ENCODE results near the gene C10orf90.

Gene C10orf90

DNA sequence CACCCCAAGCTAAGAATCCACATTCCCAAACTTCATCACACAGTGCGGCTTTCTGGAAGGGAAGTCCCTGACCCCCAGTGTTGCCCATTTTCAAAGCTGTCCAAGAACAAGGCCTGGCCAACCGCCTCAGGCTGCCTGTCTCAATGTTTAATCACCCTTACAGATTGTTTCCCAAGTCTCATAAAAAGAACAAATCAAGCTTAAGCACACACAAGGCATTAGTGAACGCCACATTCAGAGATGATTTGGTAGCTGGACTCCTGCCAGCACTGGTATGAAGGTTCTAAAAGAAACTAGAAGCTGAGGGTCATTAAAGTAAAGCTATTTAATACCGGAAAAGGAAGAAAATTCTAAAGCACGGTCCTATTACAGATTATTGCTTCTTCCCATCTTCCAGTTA, 35.6 kb downstream of the C10orf90 start:
- CTCF ChIA-PET = no interaction called here
- POLR2A ChIA-PET = no interaction called here
- no peak for TF ChIP-seq ARNT (IDR thresholded peaks at IDR 0.05)
- TF ChIP-seq FOXA1 (IDR thresholded peaks at IDR 0.05) = no peak
- no peak for DNase-seq (ENCODE audit: extremely low spot score)

DNA sequence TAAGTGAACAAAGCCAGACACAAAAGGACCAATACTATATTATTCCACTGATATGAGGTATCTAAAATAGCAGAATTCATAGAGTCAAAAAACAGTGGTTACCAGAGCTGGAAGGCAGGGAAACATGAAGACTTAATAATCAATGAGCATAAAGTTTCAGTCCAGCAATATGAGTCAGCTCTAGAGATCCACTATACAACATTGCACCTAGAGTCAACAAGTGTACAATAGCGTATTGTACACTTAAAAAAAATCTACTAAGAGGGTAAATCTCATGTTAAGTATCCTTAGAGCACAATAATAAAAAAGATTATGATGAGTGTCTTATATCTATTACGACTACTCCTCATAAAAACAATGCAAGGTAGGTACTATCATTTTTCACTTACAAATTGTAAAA, 36.1 kb downstream of the C10orf90 start:
- POLR2A ChIA-PET = no interaction called here
- no peak for DNase-seq (ENCODE audit: extremely low spot score)
- CTCF ChIA-PET = no interaction called here
- TF ChIP-seq ZNF384 (IDR thresholded peaks at IDR 0.05) = no peak
- no peak for TF ChIP-seq TARDBP (IDR thresholded peaks at IDR 0.05)
- TF ChIP-seq, protein P1, sequence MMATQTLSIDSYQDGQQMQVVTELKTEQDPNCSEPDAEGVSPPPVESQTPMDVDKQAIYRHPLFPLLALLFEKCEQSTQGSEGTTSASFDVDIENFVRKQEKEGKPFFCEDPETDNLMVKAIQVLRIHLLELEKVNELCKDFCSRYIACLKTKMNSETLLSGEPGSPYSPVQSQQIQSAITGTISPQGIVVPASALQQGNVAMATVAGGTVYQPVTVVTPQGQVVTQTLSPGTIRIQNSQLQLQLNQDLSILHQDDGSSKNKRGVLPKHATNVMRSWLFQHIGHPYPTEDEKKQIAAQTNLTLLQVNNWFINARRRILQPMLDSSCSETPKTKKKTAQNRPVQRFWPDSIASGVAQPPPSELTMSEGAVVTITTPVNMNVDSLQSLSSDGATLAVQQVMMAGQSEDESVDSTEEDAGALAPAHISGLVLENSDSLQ (IDR thresholded peaks at IDR 0.05) = no peak
- no peak for TF ChIP-seq LEF1 (IDR thresholded peaks at IDR 0.05; ENCODE audit: borderline replicate concordance)
- TF ChIP-seq SP1 (IDR thresholded peaks at IDR 0.05) = no peak
- no peak for TF ChIP-seq NFRKB (IDR thresholded peaks at IDR 0.05)
- no peak for TF ChIP-seq FOXM1 (IDR thresholded peaks at IDR 0.05; ENCODE audit: borderline replicate concordance)
- no peak for TF ChIP-seq FOXA1 (IDR thresholded peaks at IDR 0.05)
- TF ChIP-seq SUZ12 (IDR thresholded peaks at IDR 0.05) = no peak
- no peak for TF ChIP-seq BHLHE40 (IDR thresholded peaks at IDR 0.05; ENCODE audit: borderline replicate concordance)
- TF ChIP-seq ELF4 (IDR thresholded peaks at IDR 0.05) = no peak
- TF ChIP-seq HDGF (IDR thresholded peaks at IDR 0.05; ENCODE audit: borderline replicate concordance) = no peak
- TF ChIP-seq L3MBTL2 (conservative IDR thresholded peaks at IDR 0.05) = no peak

DNA sequence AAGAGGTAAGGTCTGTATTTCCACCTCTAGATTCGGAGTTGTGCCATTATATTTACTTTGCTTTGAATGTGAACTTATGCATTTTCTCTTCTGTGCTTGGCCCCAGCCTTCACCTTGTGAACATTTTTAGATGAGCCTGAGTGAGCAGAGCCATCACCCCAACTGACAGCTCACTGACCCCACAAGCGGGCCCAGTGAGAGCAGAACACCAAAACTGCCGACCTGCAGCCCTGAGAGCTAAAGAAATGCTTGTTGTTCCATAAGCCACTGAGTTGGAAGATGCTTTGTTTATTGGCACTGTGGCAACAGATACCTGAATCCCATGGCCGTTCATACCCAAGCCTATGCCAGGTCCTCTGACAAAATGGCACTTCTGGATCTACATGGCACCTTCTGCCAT, 37.8 kb downstream of the C10orf90 start:
- no peak for TF ChIP-seq ZNF384 (IDR thresholded peaks at IDR 0.05)
- no peak for TF ChIP-seq SP1 (IDR thresholded peaks at IDR 0.05)
- no peak for TF ChIP-seq NFRKB (IDR thresholded peaks at IDR 0.05)
- TF ChIP-seq BHLHE40 (IDR thresholded peaks at IDR 0.05; ENCODE audit: borderline replicate concordance) = no peak
- no peak for TF ChIP-seq FOXK2 (IDR thresholded peaks at IDR 0.05)
- no peak for TF ChIP-seq ARNT (IDR thresholded peaks at IDR 0.05)
- no peak for TF ChIP-seq L3MBTL2 (conservative IDR thresholded peaks at IDR 0.05)
- TF ChIP-seq LEF1 (IDR thresholded peaks at IDR 0.05; ENCODE audit: borderline replicate concordance) = no peak
- no peak for TF ChIP-seq HDGF (IDR thresholded peaks at IDR 0.05; ENCODE audit: borderline replicate concordance)
- ChIA-PET POLR2A (no interaction called here), CTCF (no interaction called here)
- DNase-seq (ENCODE audit: extremely low spot score) = no peak

DNA sequence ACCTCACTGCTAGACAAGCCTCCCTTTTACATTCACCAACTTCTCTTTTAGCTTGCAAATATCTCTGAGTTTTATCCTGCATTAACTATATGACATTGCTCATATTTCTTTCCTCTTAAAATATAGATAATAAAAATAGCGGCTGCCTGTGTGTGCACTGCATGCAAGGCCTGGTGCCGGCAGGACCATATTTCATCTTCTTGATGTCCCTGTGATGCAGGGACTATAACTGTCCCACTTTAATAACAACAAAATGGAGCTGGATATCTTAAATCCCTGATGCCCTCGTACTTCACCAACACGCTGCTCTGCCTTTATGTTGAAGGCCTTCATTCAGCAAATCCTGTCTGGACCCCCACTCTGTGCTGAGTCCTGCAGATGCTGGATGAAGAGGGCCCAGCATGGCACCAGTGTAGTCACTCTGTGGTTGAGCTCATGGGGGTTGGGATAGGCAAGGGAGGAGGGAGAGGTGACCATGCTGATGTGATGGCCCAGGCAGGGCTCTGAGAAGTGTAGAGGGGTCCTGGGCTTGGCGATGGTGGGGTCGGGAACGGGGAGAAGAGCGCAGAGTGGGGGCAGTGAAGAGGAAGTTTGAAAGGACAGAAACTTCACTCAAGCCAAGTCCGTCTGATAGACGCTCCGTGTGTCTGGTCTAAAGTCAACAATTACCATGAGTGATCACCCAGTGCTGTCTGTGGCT, 40.4 kb downstream of the C10orf90 start:
- TF ChIP-seq SP1 (IDR thresholded peaks at IDR 0.05) (no peak), ARNT (IDR thresholded peaks at IDR 0.05) (no peak), HDGF (IDR thresholded peaks at IDR 0.05; ENCODE audit: borderline replicate concordance) (no peak), CTBP1 (IDR thresholded peaks at IDR 0.05; ENCODE audit: borderline replicate concordance) (no peak), FOXM1 (IDR thresholded peaks at IDR 0.05; ENCODE audit: borderline replicate concordance) (no peak), L3MBTL2 (conservative IDR thresholded peaks at IDR 0.05) (no peak), ZNF384 (IDR thresholded peaks at IDR 0.05) (no peak), BHLHE40 (IDR thresholded peaks at IDR 0.05; ENCODE audit: borderline replicate concordance) (no peak), TARDBP (IDR thresholded peaks at IDR 0.05) (no peak), SUZ12 (IDR thresholded peaks at IDR 0.05) (no peak), FOXK2 (IDR thresholded peaks at IDR 0.05) (no peak), FOXA1 (IDR thresholded peaks at IDR 0.05) (no peak), LEF1 (IDR thresholded peaks at IDR 0.05; ENCODE audit: borderline replicate concordance) (no peak), NFRKB (IDR thresholded peaks at IDR 0.05) (no peak)
- TF ChIP-seq, protein P1 (IDR thresholded peaks at IDR 0.05) = no peak
- CTCF ChIA-PET = no interaction called here
- no peak for DNase-seq (ENCODE audit: extremely low spot score)
- POLR2A ChIA-PET = no interaction called here

DNA sequence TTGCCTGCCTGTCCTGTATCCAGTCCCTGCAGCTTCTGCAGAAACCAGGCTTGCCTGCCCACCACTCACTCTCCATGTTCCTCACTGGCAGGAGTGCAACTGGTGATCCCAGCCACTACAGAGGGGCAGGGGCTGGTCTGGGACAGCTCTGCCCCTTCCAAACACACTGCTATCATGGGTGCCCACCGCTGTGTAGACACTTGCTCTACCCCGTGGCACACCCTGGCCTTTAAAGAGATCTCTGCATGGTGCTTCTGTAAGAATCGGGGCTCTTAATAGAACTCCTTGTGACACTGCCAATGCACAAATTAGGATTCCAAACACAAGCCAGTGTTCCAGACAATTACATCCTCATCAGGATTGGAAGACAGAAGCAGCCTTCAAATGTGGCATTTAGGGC, 41.7 kb downstream of the C10orf90 start:
- CTCF ChIA-PET = no interaction called here
- POLR2A ChIA-PET = no interaction called here
- TF ChIP-seq FOXA1 (IDR thresholded peaks at IDR 0.05) = no peak
- no peak for TF ChIP-seq SUZ12 (IDR thresholded peaks at IDR 0.05)
- no peak for TF ChIP-seq CTBP1 (IDR thresholded peaks at IDR 0.05; ENCODE audit: borderline replicate concordance)
- no peak for TF ChIP-seq ZNF384 (IDR thresholded peaks at IDR 0.05)
- TF ChIP-seq NFRKB (IDR thresholded peaks at IDR 0.05) = no peak
- no peak for DNase-seq (ENCODE audit: extremely low spot score)

DNA sequence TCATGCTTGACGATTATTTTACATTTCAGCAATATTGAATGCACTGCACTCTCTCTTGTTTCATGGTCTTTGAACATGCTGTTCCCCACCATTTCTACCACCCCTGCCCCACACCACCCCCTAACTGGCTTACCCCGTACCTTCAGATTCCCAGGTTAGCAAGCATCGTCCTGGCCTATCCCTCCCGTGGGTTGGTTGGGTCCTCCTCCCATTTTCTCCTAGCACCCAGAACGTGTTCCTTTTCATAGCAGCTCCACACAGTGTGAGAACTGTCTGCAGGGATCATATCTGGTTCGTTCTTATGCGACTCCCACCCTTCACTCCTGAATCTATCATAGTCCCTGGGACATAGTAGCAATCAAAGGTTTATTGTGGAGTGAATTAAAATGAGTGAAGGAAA, 48.6 kb downstream of the C10orf90 start:
- DNase-seq (ENCODE audit: extremely low spot score) = no peak
- CTCF ChIA-PET = no interaction called here
- POLR2A ChIA-PET = no interaction called here
- TF ChIP-seq, protein P1 (IDR thresholded peaks at IDR 0.05) = no peak
- TF ChIP-seq FOXM1 (IDR thresholded peaks at IDR 0.05; ENCODE audit: borderline replicate concordance) = no peak
- TF ChIP-seq NFRKB (IDR thresholded peaks at IDR 0.05) = no peak

DNA sequence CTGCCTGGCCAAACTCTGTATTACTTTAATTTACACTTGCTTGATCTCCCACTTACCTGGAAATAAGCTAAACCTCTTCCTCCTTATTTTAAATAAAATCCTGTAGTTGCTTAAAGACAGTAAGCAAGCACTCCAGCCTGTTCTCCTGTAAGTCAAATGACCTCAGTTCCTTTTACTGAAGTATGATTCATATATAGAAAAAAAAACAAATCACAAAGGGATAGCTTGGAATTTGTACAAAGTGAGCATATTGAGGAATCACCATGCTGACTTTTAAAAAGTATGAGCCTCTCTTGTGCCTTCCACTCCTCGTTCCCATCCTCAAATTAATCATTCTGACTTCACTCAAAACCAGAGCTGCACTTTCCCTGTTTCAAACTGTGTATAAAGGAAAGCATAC, 52.0 kb downstream of the C10orf90 start:
- ChIA-PET CTCF (no interaction called here), POLR2A (no interaction called here)
- DNase-seq (ENCODE audit: extremely low spot score) = no peak
- TF ChIP-seq HDGF (IDR thresholded peaks at IDR 0.05; ENCODE audit: borderline replicate concordance) (no peak), CTBP1 (IDR thresholded peaks at IDR 0.05; ENCODE audit: borderline replicate concordance) (no peak), TARDBP (IDR thresholded peaks at IDR 0.05) (no peak), BHLHE40 (IDR thresholded peaks at IDR 0.05; ENCODE audit: borderline replicate concordance) (no peak), ARNT (IDR thresholded peaks at IDR 0.05) (no peak), SUZ12 (IDR thresholded peaks at IDR 0.05) (no peak), ELF4 (IDR thresholded peaks at IDR 0.05) (no peak), LEF1 (IDR thresholded peaks at IDR 0.05; ENCODE audit: borderline replicate concordance) (no peak), FOXA1 (IDR thresholded peaks at IDR 0.05) (no peak), SP1 (IDR thresholded peaks at IDR 0.05) (no peak), NFRKB (IDR thresholded peaks at IDR 0.05) (no peak), FOXM1 (IDR thresholded peaks at IDR 0.05; ENCODE audit: borderline replicate concordance) (no peak), L3MBTL2 (conservative IDR thresholded peaks at IDR 0.05) (no peak), FOXK2 (IDR thresholded peaks at IDR 0.05) (no peak)
- TF ChIP-seq, protein P1 (IDR thresholded peaks at IDR 0.05) = no peak

Data from HEK293T (cell line).